Right atrium auricular region (tissue), 2 donors: Measurements from ENCODE around the gene DHCR7. TPM values are rescaled to one million over a fixed set of nuclear protein-coding genes. Genes with fewer than 3 reads are reported as not detected.

Experiments used
- DNase-seq: peaks from one replicate; pipeline ENCODE4 v3.0.0-alpha.2; 2019; ENCODE audit warnings: low spot score
- H3K27ac ChIP-seq, 2 donors: fragments of 200-600 bp; sonication (generic); 1 replicate in 1 of 2; 2 replicates in 1 of 2; pipeline ENCODE4 v1.5.1; 2016 to 2019
- H3K27me3 ChIP-seq, 2 donors: fragments of 200-600 bp; sonication (generic); one replicate each; pipeline versions ENCODE4 v1.5.1 to v1.6.0; 2017 to 2019
- H3K36me3 ChIP-seq: fragments of 200-600 bp; sonication (generic); one replicate; pipeline ENCODE4 v1.5.1; 2016
- H3K4me1 ChIP-seq, 2 donors: fragments of 200-600 bp; sonication (generic); one replicate each; pipeline versions ENCODE4 v1.5.1 to v1.6.0; 2017 to 2019
- H3K4me3 ChIP-seq, 2 donors: fragments of 200-600 bp; sonication (generic); 1 replicate in 1 of 2; 2 replicates in 1 of 2; pipeline ENCODE4 v1.5.1; 2017 to 2019; ENCODE audit warnings: mild to moderate bottlenecking in 1 of 2, moderate library complexity in 1 of 2
- H3K9me3 ChIP-seq, 2 donors: fragments of 200-600 bp; sonication (generic); one replicate each; pipeline ENCODE4 v1.5.1; 2019
- total RNA-seq, 2 donors: library from RNA; depleted of rRNA; stranded (reverse); fragments of >200 nt; gene quantifications; one replicate each; pipeline ENCODE4 v1.1.0, GENCODE V29; 2016
- TF ChIP-seq, protein P1 (sequence below), 2 donors: fragments of 200-600 bp; sonication (generic); IDR thresholded peaks; one replicate each; pipeline ENCODE4 v1.5.1; 2019; ENCODE audit warnings: antibody characterized with exemption in 2 of 2

DHCR7 gene
- total RNA-seq, 2 donors from 2014 or later = 26.8 to 37.6 TPM

DNA sequence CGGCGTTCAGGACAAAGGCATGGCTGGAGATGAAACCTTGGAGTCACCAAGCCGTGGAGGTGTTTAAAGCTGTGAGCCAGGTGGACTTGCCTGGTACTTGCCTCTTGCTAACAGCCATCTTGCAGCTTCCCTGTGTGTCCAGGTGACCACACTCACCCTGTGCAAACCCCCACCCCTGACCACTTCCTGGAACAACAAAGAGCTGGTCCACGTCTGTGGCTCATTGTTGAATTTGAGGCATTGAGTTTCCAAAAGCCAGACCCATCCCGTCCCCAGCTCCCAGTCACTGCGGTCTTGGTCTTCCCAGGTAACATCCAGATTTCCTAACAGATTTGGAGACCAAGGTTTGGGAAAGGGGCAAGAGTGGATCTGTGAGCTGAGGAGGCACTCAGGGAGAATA, 18.5 kb downstream of the DHCR7 start:
- TF ChIP-seq, protein P1, sequence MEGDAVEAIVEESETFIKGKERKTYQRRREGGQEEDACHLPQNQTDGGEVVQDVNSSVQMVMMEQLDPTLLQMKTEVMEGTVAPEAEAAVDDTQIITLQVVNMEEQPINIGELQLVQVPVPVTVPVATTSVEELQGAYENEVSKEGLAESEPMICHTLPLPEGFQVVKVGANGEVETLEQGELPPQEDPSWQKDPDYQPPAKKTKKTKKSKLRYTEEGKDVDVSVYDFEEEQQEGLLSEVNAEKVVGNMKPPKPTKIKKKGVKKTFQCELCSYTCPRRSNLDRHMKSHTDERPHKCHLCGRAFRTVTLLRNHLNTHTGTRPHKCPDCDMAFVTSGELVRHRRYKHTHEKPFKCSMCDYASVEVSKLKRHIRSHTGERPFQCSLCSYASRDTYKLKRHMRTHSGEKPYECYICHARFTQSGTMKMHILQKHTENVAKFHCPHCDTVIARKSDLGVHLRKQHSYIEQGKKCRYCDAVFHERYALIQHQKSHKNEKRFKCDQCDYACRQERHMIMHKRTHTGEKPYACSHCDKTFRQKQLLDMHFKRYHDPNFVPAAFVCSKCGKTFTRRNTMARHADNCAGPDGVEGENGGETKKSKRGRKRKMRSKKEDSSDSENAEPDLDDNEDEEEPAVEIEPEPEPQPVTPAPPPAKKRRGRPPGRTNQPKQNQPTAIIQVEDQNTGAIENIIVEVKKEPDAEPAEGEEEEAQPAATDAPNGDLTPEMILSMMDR (IDR thresholded peaks at IDR 0.05) = no peak
- DNase-seq = no peak
- H3K36me3 ChIP-seq = no peaks in the 10 kb centered on the region
- H3K4me3 ChIP-seq = no peak overlapping the region
- peak overlapping the region in 1 of 2 donors; percentile 37 for H3K27ac ChIP-seq
- no peaks in the 10 kb centered on the region for H3K9me3 ChIP-seq
- H3K27me3 ChIP-seq = no peaks in the 10 kb centered on the region
- peaks cover 0 to 29% of the 10 kb centered on the region in 2 donors for H3K4me1 ChIP-seq

DNA sequence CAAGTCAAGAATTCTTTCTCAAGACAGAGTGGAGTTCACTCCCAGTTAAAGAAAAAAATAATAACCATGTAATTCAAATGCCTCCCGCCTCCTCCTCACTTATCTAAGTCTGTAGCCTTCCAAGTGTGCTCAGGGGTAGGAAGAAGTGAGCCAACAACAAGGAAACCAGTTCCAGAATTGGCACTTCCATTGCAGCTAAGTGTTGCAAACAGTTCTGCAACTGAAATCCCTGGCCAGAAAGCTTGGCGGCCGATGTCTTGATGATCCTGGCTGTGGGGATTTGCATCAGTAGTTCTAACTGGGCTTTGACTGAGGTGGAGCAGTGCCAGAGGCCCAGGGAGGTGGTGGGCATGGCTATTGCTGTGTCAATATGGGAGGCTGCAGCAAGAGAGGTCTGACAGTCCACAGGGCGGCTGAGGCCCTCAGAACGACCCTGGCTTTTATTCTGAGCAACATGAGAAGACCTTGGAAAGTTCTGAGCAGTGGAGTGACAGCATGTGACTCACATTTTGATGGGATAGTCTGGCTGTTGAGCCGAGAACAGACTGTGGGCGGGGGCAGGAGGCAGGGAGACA, 19.2 kb downstream of the DHCR7 start:
- Histone ChIP-seq H3K36me3 (no peaks in the 10 kb centered on the region), H3K27me3 (no peaks in the 10 kb centered on the region), H3K9me3 (no peaks in the 10 kb centered on the region), H3K4me3 (no peak overlapping the region), H3K27ac (peak overlapping the region in 1 of 2 donors; percentile 37), H3K4me1 (peaks cover 0 to 24% of the 10 kb centered on the region in 2 donors)
- TF ChIP-seq, protein P1 (IDR thresholded peaks at IDR 0.05) = no peak
- peak; percentile 86 for DNase-seq

DNA sequence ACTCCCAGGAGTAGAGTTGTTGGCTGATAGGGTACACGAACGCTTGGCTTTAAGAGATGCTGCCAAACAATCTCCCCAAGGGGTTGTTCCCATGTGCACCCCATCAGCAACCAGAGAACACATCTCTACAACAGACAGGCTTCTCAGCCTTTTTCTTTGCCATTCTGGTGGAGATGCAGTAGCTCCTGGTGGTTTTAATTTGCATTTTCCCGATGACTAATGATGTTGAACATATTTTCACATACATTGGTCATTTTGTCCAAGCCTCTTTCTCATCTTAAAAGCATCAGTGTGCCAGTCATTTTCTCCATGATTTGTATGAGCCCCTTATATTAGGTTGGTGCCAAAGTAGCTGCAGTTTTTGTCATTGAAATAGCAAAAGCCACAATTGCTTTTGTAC, 21.8 kb downstream of the DHCR7 start:
- H3K9me3 ChIP-seq = no peaks in the 10 kb centered on the region
- no peak overlapping the region for H3K4me3 ChIP-seq
- TF ChIP-seq, protein P1 (IDR thresholded peaks at IDR 0.05) = no peak
- H3K27ac ChIP-seq = no peak overlapping the region
- H3K36me3 ChIP-seq = no peaks in the 10 kb centered on the region
- peaks cover 0 to 8% of the 10 kb centered on the region in 2 donors for H3K4me1 ChIP-seq
- DNase-seq = no peak
- H3K27me3 ChIP-seq = no peaks in the 10 kb centered on the region

DNA sequence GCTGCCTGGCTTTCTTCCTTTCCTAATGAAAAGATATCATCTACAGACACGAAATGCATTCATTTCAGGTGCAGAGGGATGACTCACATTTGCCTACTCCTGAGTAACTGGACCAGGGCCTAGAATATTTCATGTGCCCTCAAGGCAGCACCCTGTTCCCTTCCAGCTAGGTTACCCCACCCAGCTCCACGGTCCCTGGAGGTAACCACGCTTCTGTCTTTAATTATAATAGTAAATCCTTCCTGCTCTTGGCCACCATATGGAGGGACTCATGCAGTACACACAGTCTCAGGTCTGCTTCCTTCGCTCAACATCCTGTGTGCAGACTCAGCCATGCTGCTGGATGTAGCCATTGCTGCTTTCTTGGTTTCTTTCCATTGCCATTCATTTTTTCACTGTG, 22.3 kb downstream of the DHCR7 start:
- Histone ChIP-seq H3K4me3 (no peak overlapping the region), H3K4me1 (peaks cover 0 to 8% of the 10 kb centered on the region in 2 donors), H3K36me3 (no peaks in the 10 kb centered on the region), H3K27ac (no peak overlapping the region), H3K27me3 (no peaks in the 10 kb centered on the region), H3K9me3 (no peaks in the 10 kb centered on the region)
- no peak for DNase-seq
- TF ChIP-seq, protein P1 (IDR thresholded peaks at IDR 0.05) = no peak

DNA sequence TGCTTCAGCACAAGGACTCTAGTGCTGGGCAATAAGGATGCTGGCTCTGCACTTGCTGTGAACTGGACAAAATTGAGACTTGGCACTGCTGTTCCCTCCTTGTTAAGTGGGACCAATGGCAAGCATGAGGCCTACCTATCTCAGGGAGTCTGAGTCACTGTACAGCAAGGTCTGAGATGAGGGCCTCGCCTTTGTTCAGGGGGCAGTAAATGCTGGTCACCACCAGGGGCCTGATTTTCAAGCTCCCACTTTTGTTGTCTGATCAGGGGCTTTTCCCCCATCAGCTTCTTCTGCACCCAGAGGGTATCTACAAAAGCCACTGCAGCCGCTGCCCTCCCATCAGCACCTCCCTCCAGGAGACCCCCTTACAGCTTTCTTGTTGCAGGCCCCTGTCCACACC, 22.8 kb downstream of the DHCR7 start:
- H3K9me3 ChIP-seq = no peaks in the 10 kb centered on the region
- no peaks in the 10 kb centered on the region for H3K27me3 ChIP-seq
- no peaks in the 10 kb centered on the region for H3K36me3 ChIP-seq
- H3K27ac ChIP-seq = no peak overlapping the region
- no peak overlapping the region for H3K4me3 ChIP-seq
- H3K4me1 ChIP-seq = peaks cover 0 to 8% of the 10 kb centered on the region in 2 donors
- TF ChIP-seq, protein P1 (IDR thresholded peaks at IDR 0.05) = no peak
- DNase-seq = no peak
